Natural killer cell (primary cell): ENCODE measurements around the gene RBP3. TPM values are rescaled to one million over a fixed set of nuclear protein-coding genes. Genes with fewer than 3 reads are reported as not detected.

Experiments
- ATAC-seq, 3 donors: fragments of 150-1000 bp in 2 of 3; fragments of 200-7000 bp in 1 of 3; cut with Tn5 transposase; 1 replicate in 1 of 3; 2 replicates in 2 of 3; pipeline ENCODE4 v1.10.0; 2021; ENCODE audit warnings: mild to moderate bottlenecking in 2 of 3, moderate library complexity in 2 of 3
- DNase-seq, 2 donors: peaks; one replicate each; pipeline versions ENCODE4 v3.0.0 to v3.0.0-alpha.2; 2013 to 2021; ENCODE audit warnings: mixed read lengths in 1 of 2
- H3K27ac ChIP-seq: one replicate; pipeline ENCODE4 v1.5.1; 2013; ENCODE audit warnings: mild to moderate bottlenecking, low read length
- H3K27me3 ChIP-seq: one replicate; pipeline ENCODE4 v1.6.1; 2013; ENCODE audit warnings: low read length; ENCODE audit not compliant: control insufficient read depth, insufficient read depth
- H3K36me3 ChIP-seq: one replicate; pipeline ENCODE4 v1.6.1; 2013; ENCODE audit warnings: low read length; ENCODE audit not compliant: control insufficient read depth, insufficient read depth
- H3K4me1 ChIP-seq: one replicate; pipeline ENCODE4 v1.6.1; 2013; ENCODE audit warnings: low read length; ENCODE audit not compliant: control insufficient read depth, insufficient read depth
- H3K4me3 ChIP-seq: one replicate; pipeline ENCODE4 v1.5.1; 2013; ENCODE audit warnings: low read length
- H3K9me3 ChIP-seq: one replicate; pipeline ENCODE4 v1.6.1; 2013; ENCODE audit warnings: low read length; ENCODE audit not compliant: control insufficient read depth, insufficient read depth
- H3K27ac Mint-ChIP-seq, 2 donors: one replicate each; pipeline ENCODE4 v1.8.0; 2022; ENCODE audit warnings: mild to moderate bottlenecking in 2 of 2, mixed read lengths in 2 of 2, moderate library complexity in 1 of 2
- H3K27me3 Mint-ChIP-seq, 2 donors: one replicate each; pipeline ENCODE4 v1.8.0; 2022; ENCODE audit warnings: low read depth in 2 of 2, mixed read lengths in 2 of 2
- H3K36me3 Mint-ChIP-seq: one replicate; pipeline ENCODE4 v1.8.0; 2022; ENCODE audit warnings: mixed read lengths
- H3K4me1 Mint-ChIP-seq, 2 donors: one replicate each; pipeline ENCODE4 v1.8.0; 2022; ENCODE audit warnings: mixed read lengths in 2 of 2
- H3K4me3 Mint-ChIP-seq: one replicate; pipeline ENCODE4 v1.8.0; 2022; ENCODE audit warnings: mild to moderate bottlenecking, moderate library complexity, mixed read lengths
- H3K9me3 Mint-ChIP-seq, 2 donors: one replicate each; pipeline ENCODE4 v1.8.0; 2022; ENCODE audit warnings: mixed read lengths in 2 of 2
- CTCF ChIP-seq: fragments of 200-600 bp; IDR thresholded peaks from one replicate; pipeline ENCODE4 v1.8.0; 2022; ENCODE audit warnings: antibody characterized with exemption
- WGBS: methylation state at CpG from one replicate; pipeline ENCODE4 v1.1.7; 2013; ENCODE audit warnings: missing lambda C conversion rate; ENCODE audit not compliant: insufficient coverage; 5-methylcytosine and 5-hydroxymethylcytosine counted together
- intact Hi-C: fragments of 100-400 bp; cut with micrococcal nuclease; formaldehyde crosslinking; loops from one replicate; pipeline ENCODE4 v1.14.2; 2022
- total RNA-seq, 4 donors: library from RNA; stranded (reverse); fragments of 120-200 nt in 1 of 4; gene quantifications; one replicate each; pipeline versions ENCODE4 v1.2.3 to v1.2.4, GENCODE V29; 2013 to 2022

The RBP3 gene
- total RNA-seq, 3 donors from 2014 or later (not counting 1 experiment from before 2014, with no cell fraction given): not detected

- DNase-seq: no peak
- WGBS: 87% methylated on average over 4 of the region's 4 CpGs
- Mint-ChIP-seq H3K36me3 (no peaks in the 10 kb centered on the region), H3K4me3 (no peak overlapping the region), H3K27me3 (peaks cover 0 to 1% of the 10 kb centered on the region in 2 donors), H3K27ac (no peak overlapping the region), H3K4me1 (no peaks in the 10 kb centered on the region), H3K9me3 (no peaks in the 10 kb centered on the region)
- Histone ChIP-seq H3K36me3 (no peaks in the 10 kb centered on the region), H3K4me3 (no peak overlapping the region), H3K9me3 (no peaks in the 10 kb centered on the region), H3K4me1 (no peaks in the 10 kb centered on the region), H3K27me3 (no peaks in the 10 kb centered on the region), H3K27ac (no peak overlapping the region)
- ATAC-seq: no peak
- no peak for TF ChIP-seq CTCF
- intact Hi-C loops: no loop called here
Observed at GRCh38 chr10:47354165-47354564, 6.0 kb downstream of the RBP3 start.

- Histone ChIP-seq H3K36me3 (no peaks in the 10 kb centered on the region), H3K4me1 (no peaks in the 10 kb centered on the region), H3K4me3 (no peak overlapping the region), H3K9me3 (no peaks in the 10 kb centered on the region), H3K27me3 (no peaks in the 10 kb centered on the region), H3K27ac (no peak overlapping the region)
- Mint-ChIP-seq H3K27ac (no peak overlapping the region), H3K9me3 (no peaks in the 10 kb centered on the region), H3K4me1 (no peaks in the 10 kb centered on the region), H3K4me3 (no peak overlapping the region), H3K27me3 (peaks cover 0 to 4% of the 10 kb centered on the region in 2 donors), H3K36me3 (no peaks in the 10 kb centered on the region)
- no peak for TF ChIP-seq CTCF
- WGBS: 75% methylated on average over 1 of the region's 1 CpG
- ATAC-seq (no peak), DNase-seq (no peak)
- intact Hi-C loops: no loop called here
Observed at GRCh38 chr10:47354900-47355299, 6.7 kb downstream of the RBP3 start.

- Mint-ChIP-seq H3K4me1 (no peaks in the 10 kb centered on the region), H3K9me3 (no peaks in the 10 kb centered on the region), H3K36me3 (no peaks in the 10 kb centered on the region), H3K27ac (no peak overlapping the region), H3K27me3 (peaks cover 0 to 4% of the 10 kb centered on the region in 2 donors), H3K4me3 (no peak overlapping the region)
- no peak overlapping the region for H3K27ac ChIP-seq
- no peak overlapping the region for H3K4me3 ChIP-seq
- H3K27me3 ChIP-seq: no peaks in the 10 kb centered on the region
- 87% methylated on average over 5 of the region's 5 CpGs for WGBS
- ATAC-seq: no peak
- no peaks in the 10 kb centered on the region for H3K4me1 ChIP-seq
- no peaks in the 10 kb centered on the region for H3K9me3 ChIP-seq
- TF ChIP-seq CTCF: no peak
- intact Hi-C loops: no loop called here
- H3K36me3 ChIP-seq: no peaks in the 10 kb centered on the region
- DNase-seq: no peak
Observed at GRCh38 chr10:47356708-47357107, 8.5 kb downstream of the RBP3 start.

DNA sequence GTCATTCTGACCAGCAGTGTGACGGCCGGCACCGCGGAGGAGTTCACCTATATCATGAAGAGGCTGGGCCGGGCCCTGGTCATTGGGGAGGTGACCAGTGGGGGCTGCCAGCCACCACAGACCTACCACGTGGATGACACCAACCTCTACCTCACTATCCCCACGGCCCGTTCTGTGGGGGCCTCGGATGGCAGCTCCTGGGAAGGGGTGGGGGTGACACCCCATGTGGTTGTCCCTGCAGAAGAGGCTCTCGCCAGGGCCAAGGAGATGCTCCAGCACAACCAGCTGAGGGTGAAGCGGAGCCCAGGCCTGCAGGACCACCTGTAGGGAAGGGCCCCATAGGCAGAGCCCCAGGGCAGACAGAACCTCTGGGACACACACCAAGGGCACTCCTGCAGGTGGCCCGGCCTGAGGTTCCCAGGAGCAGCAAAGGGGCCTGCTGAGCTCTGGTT is 9.0 kb downstream of the RBP3 start:
- Mint-ChIP-seq H3K27ac (no peak overlapping the region), H3K4me3 (no peak overlapping the region), H3K9me3 (no peaks in the 10 kb centered on the region), H3K27me3 (peaks cover 0 to 4% of the 10 kb centered on the region in 2 donors), H3K36me3 (no peaks in the 10 kb centered on the region), H3K4me1 (no peaks in the 10 kb centered on the region)
- DNase-seq (no peak), ATAC-seq (peak in 1 of 3 donors; percentile 36)
- Histone ChIP-seq H3K36me3 (no peaks in the 10 kb centered on the region), H3K9me3 (no peaks in the 10 kb centered on the region), H3K27me3 (no peaks in the 10 kb centered on the region), H3K4me1 (no peaks in the 10 kb centered on the region), H3K4me3 (no peak overlapping the region), H3K27ac (no peak overlapping the region)
- no peak for TF ChIP-seq CTCF
- 91% methylated on average over 9 of the region's 12 CpGs for WGBS
- intact Hi-C loops: no loop called here
